A549 (cell line): ENCODE results near the gene SART1.

Experiments
- CTCF ChIP-seq: fragments of >200 bp; sonication (Bioruptor Twin); formaldehyde crosslinking; IDR thresholded peaks from 3 replicates; pipeline ENCODE4 v1.5.1; 2016
- TFCP2L1 ChIP-seq: fragments of 250-450 bp; sonication (Bioruptor Pico); IDR thresholded peaks from 2 replicates; pipeline ENCODE4 v1.5.0; 2021; ENCODE audit warnings: mild to moderate bottlenecking

DNA sequence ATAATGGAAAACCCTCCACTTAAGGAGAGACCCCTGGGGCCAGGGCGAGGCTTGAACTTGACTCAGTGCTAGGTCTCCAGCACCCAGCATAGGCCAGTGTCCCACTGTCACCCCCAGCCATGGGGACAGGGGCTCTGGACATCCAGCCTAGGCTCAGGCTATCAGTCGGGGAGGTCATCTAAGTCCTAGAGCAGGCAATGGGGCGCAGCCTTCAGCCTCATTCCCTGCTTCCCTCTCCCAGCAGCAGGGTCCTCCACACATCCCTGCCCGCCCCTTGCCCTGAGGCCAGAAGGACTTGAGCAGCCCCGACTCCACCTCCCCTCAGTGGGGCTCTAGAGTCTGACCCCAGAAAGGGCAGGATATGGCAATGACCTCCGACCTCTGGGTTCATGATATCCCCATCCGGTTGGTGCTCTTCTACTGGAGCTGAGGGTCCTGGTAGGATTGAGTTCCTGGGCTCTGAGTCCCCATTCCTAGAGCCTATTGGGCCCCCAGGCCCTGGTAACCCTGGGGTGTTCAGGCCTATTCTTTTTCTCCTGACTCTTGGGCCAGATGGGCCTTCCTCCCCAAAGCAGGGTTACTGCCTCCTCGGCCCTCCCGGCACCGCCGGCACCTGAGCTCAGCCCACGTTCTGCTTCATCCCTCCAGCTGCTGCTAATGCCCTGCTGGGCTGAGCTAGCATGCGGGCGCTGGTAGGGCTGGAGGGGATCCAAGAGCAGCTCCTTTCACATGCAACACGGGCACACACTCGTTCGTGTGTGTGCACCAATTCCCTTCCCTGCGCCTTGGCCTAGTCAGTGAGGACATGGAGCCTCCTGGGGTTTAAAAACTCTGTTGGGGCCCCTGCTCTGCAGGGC lies 54.6 kb downstream of the SART1 start:
- TF ChIP-seq TFCP2L1 (no peak), CTCF (no peak)
